GM12864 (cell line): Measurements from ENCODE around the gene GNPTG.

Experiments
- DNase-seq: peaks from one replicate; pipeline ENCODE4 v3.0.0-alpha.2; 2011; ENCODE audit warnings: low read depth
- H3K4me3 ChIP-seq: 2 replicates; pipeline ENCODE4 v1.5.1; 2011; ENCODE audit warnings: mild to moderate bottlenecking, low read depth, low read length, control low read depth
- TF ChIP-seq, protein P1 (sequence below): IDR thresholded peaks from 2 replicates; pipeline ENCODE4 v1.5.1; 2011; ENCODE audit warnings: low read depth, mild to moderate bottlenecking, moderate library complexity, low read length, control low read depth, inconsistent platforms; ENCODE audit errors: missing control alignments

Gene GNPTG

GRCh38 chr16:1379304-1380076, 27.8 kb downstream of the GNPTG start:
- DNase-seq = no peak
- TF ChIP-seq, protein P1, sequence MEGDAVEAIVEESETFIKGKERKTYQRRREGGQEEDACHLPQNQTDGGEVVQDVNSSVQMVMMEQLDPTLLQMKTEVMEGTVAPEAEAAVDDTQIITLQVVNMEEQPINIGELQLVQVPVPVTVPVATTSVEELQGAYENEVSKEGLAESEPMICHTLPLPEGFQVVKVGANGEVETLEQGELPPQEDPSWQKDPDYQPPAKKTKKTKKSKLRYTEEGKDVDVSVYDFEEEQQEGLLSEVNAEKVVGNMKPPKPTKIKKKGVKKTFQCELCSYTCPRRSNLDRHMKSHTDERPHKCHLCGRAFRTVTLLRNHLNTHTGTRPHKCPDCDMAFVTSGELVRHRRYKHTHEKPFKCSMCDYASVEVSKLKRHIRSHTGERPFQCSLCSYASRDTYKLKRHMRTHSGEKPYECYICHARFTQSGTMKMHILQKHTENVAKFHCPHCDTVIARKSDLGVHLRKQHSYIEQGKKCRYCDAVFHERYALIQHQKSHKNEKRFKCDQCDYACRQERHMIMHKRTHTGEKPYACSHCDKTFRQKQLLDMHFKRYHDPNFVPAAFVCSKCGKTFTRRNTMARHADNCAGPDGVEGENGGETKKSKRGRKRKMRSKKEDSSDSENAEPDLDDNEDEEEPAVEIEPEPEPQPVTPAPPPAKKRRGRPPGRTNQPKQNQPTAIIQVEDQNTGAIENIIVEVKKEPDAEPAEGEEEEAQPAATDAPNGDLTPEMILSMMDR = no peak
- peak overlapping the region; percentile 62 for H3K4me3 ChIP-seq

DNA sequence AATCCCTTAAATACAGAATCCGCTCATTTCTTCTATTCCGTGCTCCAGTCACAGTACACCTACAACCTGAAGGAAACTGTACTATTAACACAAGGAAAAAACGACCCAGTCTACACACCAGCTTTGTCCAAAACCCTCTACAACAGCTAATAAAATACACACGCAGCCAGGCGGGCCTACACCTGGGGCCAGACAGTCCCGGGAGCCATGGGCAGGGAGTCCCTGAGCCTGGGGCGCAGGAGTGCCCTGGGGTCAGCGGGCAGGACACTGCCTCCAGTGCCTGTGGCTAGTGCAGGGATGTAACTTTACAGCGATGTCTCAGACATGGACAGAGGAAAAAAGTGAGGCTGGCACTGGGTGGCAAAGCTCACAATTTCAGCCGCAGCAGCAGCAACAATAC, 28.5 kb downstream of the GNPTG start:
- H3K4me3 ChIP-seq = no peak overlapping the region; the same call in none of the 2 replicates
- DNase-seq = no peak
- TF ChIP-seq, protein P1 = no peak

DNA sequence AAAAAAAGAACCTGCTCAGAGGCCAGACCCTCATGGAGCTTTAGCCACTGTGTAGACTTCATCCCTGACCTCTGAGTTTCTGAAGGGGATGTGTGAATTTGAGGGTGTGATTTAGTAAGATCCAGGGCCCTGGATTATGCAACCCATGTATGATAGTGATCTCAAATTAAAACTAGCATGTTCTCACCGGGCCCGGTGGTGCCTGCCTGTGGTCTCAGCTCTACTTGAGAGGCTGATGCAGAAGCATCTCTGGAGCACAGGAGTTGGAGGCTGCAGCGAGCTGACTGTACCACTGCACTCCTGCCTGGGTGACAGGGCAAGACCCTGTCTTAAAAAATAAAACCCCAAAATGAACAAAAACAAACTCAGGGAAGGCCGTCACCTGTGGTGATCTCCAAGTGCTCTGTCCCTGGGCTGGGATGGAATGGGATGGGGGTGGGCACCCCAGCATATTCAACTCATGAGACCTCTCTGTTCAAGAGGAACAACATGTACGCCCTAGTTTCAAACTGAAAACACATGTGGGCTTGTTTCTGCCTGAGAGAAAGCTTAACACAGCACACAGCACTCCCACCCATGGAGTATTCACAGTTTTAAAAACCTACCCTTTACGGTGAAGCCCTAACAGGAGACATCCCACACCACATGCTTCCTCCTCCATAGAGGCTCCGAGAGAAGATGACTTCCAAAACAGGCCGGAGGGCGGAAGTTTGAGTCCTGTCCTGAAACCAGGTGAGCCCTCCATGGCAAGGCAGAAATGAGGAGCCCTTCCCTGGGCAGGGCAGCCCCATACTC, 30.1 kb downstream of the GNPTG start:
- TF ChIP-seq, protein P1 = no peak
- DNase-seq = no peak
- H3K4me3 ChIP-seq = no peak overlapping the region

DNA sequence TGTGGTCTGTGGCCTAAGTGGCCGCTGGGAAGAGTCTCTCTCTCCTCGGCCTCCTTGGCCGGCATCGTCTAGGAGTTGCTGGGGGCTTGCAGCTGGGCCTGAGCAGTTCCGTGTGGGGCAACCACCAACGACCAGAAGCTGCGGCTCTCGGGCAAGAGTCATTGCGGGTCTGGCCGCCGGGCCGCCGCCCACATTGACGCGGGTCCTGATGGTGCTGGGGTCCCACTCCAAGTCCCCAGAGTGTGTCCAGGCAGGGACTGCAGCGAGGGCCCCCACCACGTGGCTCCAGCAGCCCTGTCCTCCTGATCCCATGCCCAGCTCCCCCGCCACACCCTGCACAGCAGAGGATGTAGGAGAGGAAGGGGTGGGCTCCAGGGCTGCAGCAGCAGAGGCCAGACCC, 31.8 kb downstream of the GNPTG start:
- TF ChIP-seq, protein P1 = no peak
- no peak overlapping the region for H3K4me3 ChIP-seq
- DNase-seq = no peak

DNA sequence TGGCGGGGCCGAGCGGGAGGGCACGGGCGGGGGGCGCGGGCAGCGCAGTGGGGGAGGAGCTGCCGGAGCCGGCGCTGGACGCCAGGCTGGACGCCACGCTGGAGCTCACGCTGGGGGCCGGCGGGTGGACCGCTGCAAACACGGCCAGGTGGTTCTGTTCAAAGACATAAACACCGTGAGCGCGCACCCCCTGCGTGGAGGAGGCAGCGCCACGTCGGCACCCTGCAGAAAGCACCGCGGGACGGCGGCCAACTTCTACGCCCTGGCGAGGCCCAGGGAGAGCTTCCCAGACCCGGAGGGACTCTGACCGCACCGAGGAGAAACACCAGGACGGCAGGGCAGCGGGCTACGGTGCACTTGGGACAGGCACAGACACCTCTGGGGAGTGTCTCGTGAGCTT, 33.5 kb downstream of the GNPTG start:
- H3K4me3 ChIP-seq = no peak overlapping the region
- TF ChIP-seq, protein P1 = no peak

GRCh38 chr16:1387331-1387730, 35.6 kb downstream of the GNPTG start:
- DNase-seq = no peak

More for the DNA sequence above, 33.5 kb downstream of the GNPTG start:
- DNase-seq = no peak

More at GRCh38 chr16:1387331-1387730, 35.6 kb downstream of the GNPTG start:
- TF ChIP-seq, protein P1 = no peak
- H3K4me3 ChIP-seq = no peak overlapping the region
